Superior temporal gyrus (tissue), 1 donor: ENCODE results near the gene GRWD1.

ENCODE experiments used
- DNase-seq: peaks from one replicate; pipeline ENCODE4 v3.0.0-alpha.2; 2016; ENCODE audit errors: extremely low spot score

GRWD1 gene

DNA sequence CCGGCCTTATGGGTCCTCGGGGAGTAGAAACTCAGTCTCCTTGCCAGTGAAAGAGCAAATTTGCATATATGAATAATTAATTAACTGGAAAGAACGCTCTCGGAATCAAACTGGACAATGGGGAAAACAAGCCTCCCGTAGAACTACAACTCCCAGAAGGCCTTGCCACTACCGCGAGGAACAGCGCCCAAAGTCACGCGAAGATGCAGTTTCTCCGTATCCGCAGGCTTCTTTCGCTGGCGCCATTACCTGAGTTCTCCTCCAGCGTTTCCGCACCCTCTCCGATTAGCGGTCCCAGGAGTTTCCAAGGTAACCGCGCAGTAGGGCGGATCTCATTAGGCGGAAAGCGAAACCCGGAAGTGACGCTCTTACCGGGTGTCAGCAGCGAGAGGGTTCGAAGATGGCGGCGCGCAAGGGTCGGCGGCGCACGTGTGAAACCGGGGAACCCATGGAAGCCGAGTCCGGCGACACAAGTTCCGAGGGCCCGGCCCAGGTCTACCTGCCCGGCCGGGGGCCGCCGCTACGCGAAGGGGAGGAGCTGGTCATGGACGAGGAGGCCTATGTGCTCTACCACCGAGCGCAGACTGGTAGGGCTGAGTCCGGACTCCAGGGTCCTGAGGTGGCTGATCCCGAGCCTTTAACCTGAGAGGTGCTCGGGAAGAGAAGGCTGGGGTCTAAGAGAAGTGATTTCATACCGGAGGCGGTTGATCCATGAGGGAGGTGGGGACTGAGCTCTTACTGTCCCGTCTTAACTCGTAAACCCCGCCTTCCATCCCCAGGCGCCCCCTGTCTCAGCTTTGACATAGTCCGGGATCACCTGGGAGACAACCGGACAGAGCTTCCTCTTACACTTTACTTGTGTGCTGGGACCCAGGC is at the start of gene GRWD1:
Gene GRWD1, plus strand, starts transcription at position 378 of the 876 bp plus-strand sequence. Its CDS starts 23 bp downstream, at position 401.
- DNase-seq = peak; percentile 96

GRCh38 chr19:48396016-48396823 is 49.6 kb upstream of the GRWD1 start:
- DNase-seq = no peak

DNA sequence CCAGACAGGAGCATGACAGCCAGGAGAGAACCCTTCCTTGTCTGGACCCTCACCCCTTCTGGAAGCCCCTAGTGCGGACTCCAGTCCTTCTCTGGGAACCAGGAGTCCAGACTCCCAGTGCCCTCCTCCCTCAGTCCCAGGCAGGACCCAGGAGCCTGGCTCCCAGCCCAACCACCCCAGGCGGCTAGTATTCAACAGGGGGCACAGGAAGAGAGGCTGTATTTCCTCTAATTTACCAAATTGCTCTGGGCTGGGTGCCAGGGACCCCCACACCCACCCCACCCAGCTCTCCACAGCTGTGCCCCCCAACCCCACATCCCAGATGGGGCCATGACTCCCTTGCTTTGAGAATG is 49.0 kb upstream of the GRWD1 start:
- no peak for DNase-seq

DNA sequence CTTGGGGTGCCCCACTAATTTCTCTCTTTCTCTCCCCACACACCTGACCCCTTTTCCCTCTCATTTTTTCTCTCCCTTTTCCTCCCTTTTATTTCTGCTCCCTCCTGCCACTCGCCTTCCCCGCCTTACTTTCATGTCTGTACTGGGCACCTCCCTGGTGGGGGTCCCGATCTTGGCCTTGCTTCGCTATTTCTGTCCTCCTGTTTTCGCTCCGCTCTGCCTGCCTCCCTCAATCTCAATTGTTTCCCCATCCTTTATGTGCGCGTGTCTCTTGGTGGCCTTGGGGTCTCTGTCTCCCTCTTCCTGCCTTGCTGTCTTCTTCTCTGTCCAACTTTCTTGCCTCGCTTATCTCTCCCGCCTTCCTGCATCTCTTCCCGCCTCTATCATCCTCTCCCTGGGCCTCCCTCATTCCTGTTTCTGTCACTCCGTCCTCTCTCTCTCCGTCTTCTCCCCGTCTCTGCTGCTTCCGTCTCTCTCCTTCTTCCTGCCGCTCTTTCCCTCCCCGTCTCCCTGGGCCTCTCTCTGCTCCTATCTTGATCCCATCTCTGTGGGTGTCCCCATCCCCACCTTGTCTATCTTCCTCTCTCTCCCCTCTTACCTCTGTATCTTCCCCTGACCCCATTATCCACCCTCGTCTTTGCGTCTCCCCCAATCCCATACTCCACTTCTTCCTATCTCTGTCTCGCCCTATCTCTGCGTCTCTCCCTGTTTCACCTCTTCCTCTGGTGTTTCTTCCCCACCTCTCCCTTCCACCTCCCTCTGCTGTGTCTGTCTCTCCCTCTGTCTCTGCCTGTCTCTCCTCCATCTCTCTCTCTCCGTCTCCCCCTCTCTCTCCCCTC is 48.3 kb upstream of the GRWD1 start:
- no peak for DNase-seq

DNA sequence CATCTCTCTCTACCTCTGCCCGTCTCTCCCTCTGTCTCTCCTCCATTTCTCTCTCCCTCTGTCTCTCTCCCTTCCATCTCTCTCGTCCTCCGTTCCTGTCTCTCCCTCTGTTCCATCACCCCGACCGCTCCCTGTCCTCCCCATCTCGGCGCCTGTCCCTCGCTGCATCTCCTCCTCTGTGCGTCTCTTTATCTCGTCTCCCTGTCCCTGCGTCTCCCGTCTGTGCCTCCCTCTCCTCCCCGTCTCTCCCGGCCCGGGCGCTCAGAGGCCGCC is 47.7 kb upstream of the GRWD1 start:
- DNase-seq = no peak

- DNase-seq = no peak
Measured at GRCh38 chr19:48398375-48399235, 47.2 kb upstream of the GRWD1 start.

DNA sequence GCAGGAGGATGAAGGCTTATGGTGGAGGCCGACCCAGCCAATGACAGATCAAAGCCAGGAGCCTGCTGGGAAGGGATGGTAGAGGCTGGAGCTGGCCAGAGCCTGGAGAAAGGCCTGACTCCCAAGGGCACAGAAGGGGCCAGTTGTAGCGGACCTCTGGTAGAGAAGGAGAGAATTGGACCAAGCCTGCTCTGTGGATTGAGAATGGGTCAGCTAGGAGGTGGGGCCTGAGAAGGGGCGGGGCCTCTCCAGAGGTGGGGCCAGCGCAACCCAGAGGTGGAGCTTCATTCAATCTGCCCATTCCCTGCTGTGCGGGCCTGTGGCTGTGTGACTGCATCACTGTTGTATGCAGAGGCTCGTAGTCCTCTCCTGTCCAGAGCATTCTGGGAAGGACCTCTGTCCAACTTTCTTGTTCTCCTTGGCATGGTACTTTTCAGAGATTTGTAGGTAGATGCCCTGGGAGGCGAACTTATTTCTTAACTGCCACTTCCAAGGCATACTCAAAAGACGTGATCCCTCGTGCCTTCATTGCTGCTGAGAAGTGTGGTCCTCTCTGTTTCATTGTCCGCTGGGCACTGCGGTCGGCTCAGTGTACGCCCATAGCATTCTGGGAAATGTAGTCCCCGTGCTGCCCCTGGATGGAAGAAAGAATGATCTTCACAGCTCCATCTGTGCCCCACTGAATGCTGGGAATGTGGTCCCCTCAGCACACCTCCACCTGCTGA is 45.6 kb upstream of the GRWD1 start:
- DNase-seq = no peak

DNA sequence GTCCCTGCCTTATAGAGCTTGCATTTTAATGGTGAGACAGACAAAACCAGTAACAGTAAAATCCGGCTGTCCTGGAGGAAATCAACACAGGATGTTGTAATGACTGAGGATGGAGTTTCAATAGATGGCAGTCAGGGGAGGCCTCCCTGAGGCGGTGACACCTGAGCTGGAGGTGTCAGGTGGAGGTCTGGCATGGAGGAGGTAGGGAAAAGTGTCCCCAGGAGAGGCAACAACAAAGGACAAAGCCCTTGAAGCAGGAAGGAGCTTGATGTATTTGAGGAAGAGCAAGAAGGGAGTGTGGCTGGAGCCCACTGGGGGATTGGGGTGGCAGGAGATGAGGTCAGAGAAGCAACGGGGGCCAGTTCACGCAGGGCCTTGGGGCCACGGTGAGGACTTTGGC is 44.5 kb upstream of the GRWD1 start:
- no peak for DNase-seq

DNA sequence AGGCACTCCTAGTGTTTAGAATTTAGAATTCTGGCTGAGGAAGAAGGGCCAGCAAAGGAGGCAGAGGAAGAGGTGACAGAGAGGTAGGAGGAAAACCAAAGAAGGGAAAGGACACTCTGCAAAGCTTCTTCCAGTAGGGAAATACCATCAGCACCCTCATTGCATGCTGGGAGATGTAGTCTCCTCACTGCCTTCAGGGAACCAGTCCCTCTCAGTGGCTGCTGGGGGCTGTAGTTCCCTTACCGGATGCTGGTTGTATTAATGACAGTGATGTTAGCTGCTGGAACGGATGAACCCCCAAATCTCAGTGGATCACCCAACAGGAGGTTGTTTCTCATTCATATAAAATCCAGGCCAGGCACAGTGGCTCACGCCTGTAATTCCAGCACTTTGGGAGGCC is 42.2 kb upstream of the GRWD1 start:
- peak; percentile 72 for DNase-seq

DNA sequence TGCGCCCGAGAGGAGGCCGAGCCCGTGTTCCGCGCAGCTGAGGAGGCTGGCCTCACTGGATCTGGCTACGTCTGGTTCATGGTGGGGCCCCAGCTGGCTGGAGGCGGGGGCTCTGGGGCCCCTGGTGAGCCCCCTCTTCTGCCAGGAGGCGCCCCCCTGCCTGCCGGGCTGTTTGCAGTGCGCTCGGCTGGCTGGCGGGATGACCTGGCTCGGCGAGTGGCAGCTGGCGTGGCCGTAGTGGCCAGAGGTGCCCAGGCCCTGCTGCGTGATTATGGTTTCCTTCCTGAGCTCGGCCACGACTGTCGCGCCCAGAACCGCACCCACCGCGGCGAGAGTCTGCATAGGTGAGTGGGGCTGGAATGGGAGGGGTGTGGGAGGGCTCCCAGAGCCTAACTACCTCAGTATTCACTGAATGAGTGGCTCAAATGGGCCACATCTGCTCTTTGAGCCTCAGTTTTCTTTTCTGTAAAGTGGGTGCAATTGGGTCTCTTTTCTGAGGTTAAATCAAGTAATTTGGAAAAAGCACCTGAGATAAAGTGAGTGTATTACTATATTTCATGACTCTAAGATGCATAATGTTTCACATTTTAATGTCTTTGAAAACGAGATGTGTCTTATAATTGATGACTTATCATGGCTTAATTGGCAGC is 40.6 kb upstream of the GRWD1 start:
- DNase-seq = no peak

GRCh38 chr19:48405850-48406249 is 39.9 kb upstream of the GRWD1 start:
- no peak for DNase-seq

GRCh38 chr19:48413879-48414587 is 31.8 kb upstream of the GRWD1 start:
- no peak for DNase-seq

- no peak for DNase-seq
Measured at GRCh38 chr19:48415395-48415794, 30.4 kb upstream of the GRWD1 start.

DNA sequence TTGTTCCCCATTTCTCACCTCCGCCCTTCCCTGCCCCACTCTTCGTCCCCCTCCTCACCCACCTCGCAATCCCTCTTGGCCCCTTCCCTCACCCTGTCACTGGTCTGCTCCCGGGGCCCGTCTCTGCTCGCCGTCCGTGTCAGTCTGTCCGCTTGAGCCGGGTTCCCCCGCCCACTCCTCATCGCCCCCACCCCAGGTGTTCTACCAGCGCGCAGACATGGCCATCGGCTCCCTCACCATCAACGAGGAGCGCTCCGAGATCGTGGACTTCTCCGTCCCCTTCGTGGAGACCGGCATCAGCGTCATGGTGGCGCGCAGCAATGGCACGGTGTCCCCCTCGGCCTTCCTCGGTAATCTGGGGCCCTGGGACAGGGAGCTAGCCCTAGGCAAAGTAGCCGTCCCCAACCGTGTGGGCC is 30.0 kb upstream of the GRWD1 start:
- DNase-seq = no peak

DNA sequence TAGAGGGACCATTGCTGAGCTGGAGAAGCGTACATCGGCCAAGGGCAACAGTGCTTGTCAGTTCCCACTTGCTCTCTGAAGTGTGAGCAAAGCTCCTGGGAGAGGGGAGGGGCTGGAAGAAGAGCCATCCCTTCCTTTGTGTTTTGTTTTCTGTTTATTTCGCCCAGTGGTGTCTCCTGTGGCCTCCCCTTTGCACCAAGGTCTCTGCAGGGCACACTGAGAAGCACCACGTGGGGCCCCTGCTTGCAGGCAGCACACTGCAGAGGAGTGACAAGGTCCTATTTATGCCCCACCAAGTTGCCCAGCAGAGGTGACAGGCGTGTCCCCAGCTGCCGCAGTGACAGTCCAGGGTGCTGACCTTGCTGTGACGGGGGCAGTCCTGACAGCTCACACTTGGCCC is 28.4 kb upstream of the GRWD1 start:
- DNase-seq = no peak

- no peak for DNase-seq
Measured at GRCh38 chr19:48418317-48419064, 27.3 kb upstream of the GRWD1 start.

GRCh38 chr19:48419158-48419920 is 26.4 kb upstream of the GRWD1 start:
- peak; percentile 27 for DNase-seq

DNA sequence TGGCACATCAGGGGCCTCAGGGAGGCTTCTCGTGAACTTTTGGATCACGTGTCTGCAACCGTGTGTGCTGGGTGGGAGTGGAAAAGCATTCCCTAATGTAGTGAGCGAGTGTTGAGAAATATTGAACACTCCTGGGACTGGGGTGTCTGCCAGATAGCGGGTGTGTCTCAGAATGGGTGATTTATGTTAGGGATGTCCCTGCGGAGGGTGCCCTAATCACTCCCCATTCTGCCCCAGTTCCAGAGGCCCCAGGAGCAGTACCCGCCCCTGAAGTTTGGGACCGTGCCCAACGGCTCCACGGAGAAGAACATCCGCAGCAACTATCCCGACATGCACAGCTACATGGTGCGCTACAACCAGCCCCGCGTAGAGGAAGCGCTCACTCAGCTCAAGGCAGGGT is 24.2 kb upstream of the GRWD1 start:
- no peak for DNase-seq
